IPS DF 6.9 (cell line): Measurements from ENCODE around the gene RAB7A.
"Not testable (repeated sequence)": the region's sequence is repeated elsewhere in the genome, so short reads cannot be mapped to it uniquely, and the experiment has no call there.

ENCODE experiments used
- DNase-seq: peaks from one replicate; pipeline ENCODE4 v3.0.0-alpha.2; 2013; ENCODE audit warnings: low read depth, low spot score
- H3K27ac ChIP-seq: one replicate; pipeline ENCODE4 v1.5.1; 2013; ENCODE audit warnings: low read length, control low read depth
- H3K27me3 ChIP-seq: 2 replicates; pipeline ENCODE4 v1.6.1; 2013; ENCODE audit warnings: mild to moderate bottlenecking, low read length; ENCODE audit not compliant: control insufficient read depth, insufficient read depth
- H3K36me3 ChIP-seq: 2 replicates; pipeline ENCODE4 v1.6.1; 2013; ENCODE audit warnings: low read length; ENCODE audit not compliant: control insufficient read depth, insufficient read depth
- H3K4me1 ChIP-seq: 2 replicates; pipeline ENCODE4 v1.6.1; 2013; ENCODE audit warnings: low read length; ENCODE audit not compliant: control insufficient read depth, insufficient read depth
- H3K4me3 ChIP-seq: 2 replicates; pipeline ENCODE4 v1.5.1; 2013; ENCODE audit warnings: mild to moderate bottlenecking, low read length
- H3K9me3 ChIP-seq: 2 replicates; pipeline ENCODE4 v1.6.1; 2013; ENCODE audit warnings: low read length, inconsistent platforms; ENCODE audit not compliant: control insufficient read depth, insufficient read depth
- WGBS: extraction: QIAGEN DNeasy Blood & Tissue Kit; methylation state at CpG from one replicate; pipeline ENCODE4 v1.1.7; 2013; ENCODE audit warnings: mixed read lengths, missing lambda C conversion rate; ENCODE audit not compliant: insufficient read length, insufficient coverage; 5-methylcytosine and 5-hydroxymethylcytosine counted together

The RAB7A gene

GRCh38 chr3:128770387-128770786 lies 44.4 kb downstream of the RAB7A start:
- H3K9me3 ChIP-seq, result no peaks in the 10 kb centered on the region
- no peaks in the 10 kb centered on the region for H3K36me3 ChIP-seq
- H3K27me3 ChIP-seq, result no peaks in the 10 kb centered on the region
- no CpG with 5 or more reads among the region's 4 CpGs for WGBS
- no peak overlapping the region for H3K4me3 ChIP-seq
- no peak overlapping the region for H3K27ac ChIP-seq
- no peak for DNase-seq
- H3K4me1 ChIP-seq, result no peaks in the 10 kb centered on the region

- not testable (repeated sequence) for DNase-seq, H3K27me3 ChIP-seq, H3K9me3 ChIP-seq, H3K27ac ChIP-seq, H3K4me3 ChIP-seq, H3K4me1 ChIP-seq, H3K36me3 ChIP-seq
- WGBS, result no CpG with 5 or more reads among the region's 31 CpGs
Observed at GRCh38 chr3:128773189-128773588, 47.2 kb downstream of the RAB7A start.

- H3K9me3 ChIP-seq, H3K36me3 ChIP-seq, DNase-seq, H3K27me3 ChIP-seq, H3K4me3 ChIP-seq, H3K27ac ChIP-seq, H3K4me1 ChIP-seq: not testable (repeated sequence)
- no CpG with 5 or more reads among the region's 6 CpGs for WGBS
Observed at GRCh38 chr3:128773592-128773991, 47.6 kb downstream of the RAB7A start.

GRCh38 chr3:128775241-128775640 lies 49.3 kb downstream of the RAB7A start:
- Histone ChIP-seq H3K36me3 (no peaks in the 10 kb centered on the region), H3K4me1 (no peaks in the 10 kb centered on the region), H3K9me3 (no peaks in the 10 kb centered on the region), H3K27ac (no peak overlapping the region), H3K4me3 (no peak overlapping the region), H3K27me3 (no peaks in the 10 kb centered on the region)
- no CpG with 5 or more reads among the region's 3 CpGs for WGBS
- no peak for DNase-seq

- Histone ChIP-seq H3K27me3 (no peaks in the 10 kb centered on the region), H3K27ac (no peak overlapping the region), H3K36me3 (no peaks in the 10 kb centered on the region), H3K4me3 (no peak overlapping the region), H3K4me1 (no peaks in the 10 kb centered on the region), H3K9me3 (no peaks in the 10 kb centered on the region)
- DNase-seq, result no peak
- no CpG with 5 or more reads among the region's 3 CpGs for WGBS
Observed at GRCh38 chr3:128775906-128776542, 50.0 kb downstream of the RAB7A start.

GRCh38 chr3:128780101-128780837 lies 54.3 kb downstream of the RAB7A start:
- WGBS, result no CpG with 5 or more reads among the region's 1 CpG
- H3K9me3 ChIP-seq, result no peaks in the 10 kb centered on the region
- H3K27me3 ChIP-seq, result no peaks in the 10 kb centered on the region
- H3K27ac ChIP-seq, result no peak overlapping the region
- no peak overlapping the region for H3K4me3 ChIP-seq
- H3K4me1 ChIP-seq, result peaks cover 2% of the 10 kb centered on the region; the same call in 1 of the 2 replicates
- no peaks in the 10 kb centered on the region for H3K36me3 ChIP-seq
- no peak for DNase-seq

GRCh38 chr3:128781164-128781563 lies 55.2 kb downstream of the RAB7A start:
- Histone ChIP-seq H3K36me3 (no peaks in the 10 kb centered on the region), H3K9me3 (no peaks in the 10 kb centered on the region), H3K27me3 (no peaks in the 10 kb centered on the region), H3K4me1 (peaks cover 2% of the 10 kb centered on the region; the same call in 1 of the 2 replicates), H3K27ac (no peak overlapping the region), H3K4me3 (no peak overlapping the region)
- DNase-seq, result no peak
- no CpG with 5 or more reads among the region's 1 CpG for WGBS

GRCh38 chr3:128782282-128783146 lies 56.5 kb downstream of the RAB7A start:
- no CpG with 5 or more reads among the region's 5 CpGs for WGBS
- Histone ChIP-seq H3K9me3 (no peaks in the 10 kb centered on the region), H3K4me3 (no peak overlapping the region), H3K36me3 (no peaks in the 10 kb centered on the region), H3K27ac (no peak overlapping the region), H3K27me3 (no peaks in the 10 kb centered on the region), H3K4me1 (peaks cover 2% of the 10 kb centered on the region; the same call in 1 of the 2 replicates)
- no peak for DNase-seq

- no peak overlapping the region for H3K27ac ChIP-seq
- H3K4me3 ChIP-seq, result no peak overlapping the region
- no CpG with 5 or more reads among the region's 4 CpGs for WGBS
- no peak for DNase-seq
- H3K4me1 ChIP-seq, result peaks cover 2% of the 10 kb centered on the region
- no peaks in the 10 kb centered on the region for H3K36me3 ChIP-seq
- H3K9me3 ChIP-seq, result no peaks in the 10 kb centered on the region
- H3K27me3 ChIP-seq, result no peaks in the 10 kb centered on the region
Observed at GRCh38 chr3:128783774-128784173, 57.8 kb downstream of the RAB7A start.

- no peak overlapping the region for H3K27ac ChIP-seq
- no CpG with 5 or more reads among the region's 7 CpGs for WGBS
- H3K27me3 ChIP-seq, result no peaks in the 10 kb centered on the region
- no peak overlapping the region for H3K4me3 ChIP-seq
- no peaks in the 10 kb centered on the region for H3K36me3 ChIP-seq
- H3K9me3 ChIP-seq, result no peaks in the 10 kb centered on the region
- peak; percentile 52 for DNase-seq
- H3K4me1 ChIP-seq, result peaks cover 2% of the 10 kb centered on the region
Observed at GRCh38 chr3:128784232-128784631, 58.2 kb downstream of the RAB7A start.
